NCI-H1105 treated with DMSO at 0.1 percent for 48 hours (cell line): ENCODE data around the gene ETV6.

Experiments
- DNase-seq: peaks from one replicate; lab custom pipeline; 2025; lab: John Stamatoyannopoulos, UW

ETV6 gene

DNA sequence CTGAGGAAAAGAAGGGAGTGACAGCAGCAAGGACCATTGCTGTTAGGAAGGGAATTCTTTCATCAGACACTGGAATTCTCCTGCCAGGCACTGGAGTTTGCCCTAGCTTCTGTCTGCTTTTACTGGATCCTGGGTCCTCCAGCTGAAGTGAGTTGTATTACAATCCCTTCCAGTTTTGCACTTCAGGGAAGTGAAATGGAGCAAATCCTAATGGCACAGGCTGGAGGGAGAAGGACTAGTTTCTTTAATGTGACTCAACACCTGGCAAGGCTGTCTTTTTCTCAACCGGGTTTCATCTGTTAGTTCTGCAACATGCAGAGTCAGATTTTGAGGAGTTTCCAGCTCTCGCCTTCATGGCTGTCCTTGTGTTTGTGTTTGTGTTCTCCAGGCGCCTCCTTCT lies 45.8 kb downstream of the ETV6 start:
- DNase-seq, result no peak

DNA sequence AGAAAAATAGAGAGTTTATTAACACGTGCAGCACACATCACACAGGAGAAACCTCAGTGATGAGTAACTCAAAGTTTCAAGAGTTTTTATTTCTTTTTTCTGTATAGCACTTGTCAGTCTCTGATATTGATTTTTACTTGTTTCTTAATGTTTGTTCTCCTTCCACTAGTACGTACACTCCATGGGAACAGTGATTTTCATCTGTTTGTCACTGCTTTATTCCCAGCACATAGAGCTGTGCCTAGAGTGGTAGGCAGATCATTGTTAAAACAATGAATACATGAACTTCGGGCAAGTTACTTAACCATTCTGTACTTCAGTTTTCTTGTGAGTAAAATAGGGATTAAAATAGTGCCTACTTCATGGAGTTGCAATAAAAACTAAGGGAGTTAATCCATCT lies 46.6 kb downstream of the ETV6 start:
- DNase-seq, result no peak

DNA sequence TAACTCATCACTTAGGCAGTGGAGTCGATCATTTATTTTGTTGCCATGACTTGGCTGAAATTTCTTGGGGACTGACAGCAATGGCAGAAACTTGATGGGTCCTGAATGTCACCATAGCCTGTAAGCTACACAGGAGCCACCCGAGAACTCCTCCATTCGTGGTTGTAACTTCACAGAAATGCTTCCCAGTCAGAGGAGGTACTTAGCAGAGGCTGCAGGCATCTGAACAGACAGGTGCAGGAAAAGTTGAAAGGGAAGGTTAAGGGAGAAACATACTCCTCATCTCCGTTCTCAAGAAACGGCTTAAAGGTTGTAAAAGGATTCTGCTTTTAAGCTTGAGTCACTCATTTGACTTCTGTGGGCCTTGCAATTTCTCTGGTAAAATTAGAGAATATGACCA lies 47.7 kb downstream of the ETV6 start:
- DNase-seq, result no peak

DNA sequence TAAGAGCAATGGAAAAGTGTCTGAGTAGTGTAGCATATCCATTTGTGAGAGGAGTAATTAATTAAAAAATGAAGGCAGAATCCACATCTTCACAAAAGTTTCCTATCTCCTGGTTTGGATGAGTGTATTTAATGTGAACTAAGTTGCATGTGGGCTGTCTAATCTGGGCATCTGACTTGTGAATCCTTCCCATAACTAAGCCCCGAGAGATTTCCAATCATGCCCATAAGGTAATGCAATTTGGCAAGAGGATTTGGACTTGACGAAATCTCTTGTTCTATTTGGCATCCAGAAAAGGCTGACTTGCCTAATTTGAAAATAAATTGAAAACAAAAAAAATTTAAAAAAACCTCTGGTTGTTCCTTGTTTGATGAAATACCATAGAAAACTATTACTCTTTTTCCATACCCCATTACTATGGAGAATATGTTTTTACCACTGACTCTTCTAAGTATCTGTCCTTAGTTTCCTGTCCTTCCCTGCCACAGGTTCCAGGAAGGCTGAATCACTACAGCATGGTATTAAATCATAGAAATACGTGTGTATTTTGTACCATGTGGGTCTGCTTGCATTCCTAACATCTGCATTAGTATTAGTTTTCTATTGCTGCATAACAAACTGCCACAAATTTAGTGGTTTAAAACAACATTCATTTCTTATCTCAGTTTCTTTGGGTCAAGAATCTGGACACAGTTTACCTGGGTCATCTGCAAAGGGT lies 48.4 kb downstream of the ETV6 start:
- DNase-seq, result no peak

DNA sequence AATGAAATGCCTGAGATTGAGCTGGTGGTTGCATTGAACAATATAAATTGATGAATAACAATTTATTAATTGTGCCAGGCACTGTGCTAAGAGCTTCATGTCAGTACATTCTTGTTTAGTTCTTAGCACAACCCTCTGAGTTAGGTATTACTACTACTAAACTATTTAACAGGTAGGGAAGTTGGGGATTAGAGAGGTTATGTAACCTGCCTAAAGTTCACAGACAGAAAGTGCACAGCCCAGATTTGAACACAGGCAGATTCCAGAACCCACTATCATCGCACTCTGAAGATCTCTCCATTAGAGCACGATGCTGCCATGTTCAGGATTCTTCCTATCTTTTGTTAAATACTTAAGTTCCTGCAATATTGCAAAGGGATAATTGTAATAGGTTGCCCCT lies 49.3 kb downstream of the ETV6 start:
- no peak for DNase-seq

DNA sequence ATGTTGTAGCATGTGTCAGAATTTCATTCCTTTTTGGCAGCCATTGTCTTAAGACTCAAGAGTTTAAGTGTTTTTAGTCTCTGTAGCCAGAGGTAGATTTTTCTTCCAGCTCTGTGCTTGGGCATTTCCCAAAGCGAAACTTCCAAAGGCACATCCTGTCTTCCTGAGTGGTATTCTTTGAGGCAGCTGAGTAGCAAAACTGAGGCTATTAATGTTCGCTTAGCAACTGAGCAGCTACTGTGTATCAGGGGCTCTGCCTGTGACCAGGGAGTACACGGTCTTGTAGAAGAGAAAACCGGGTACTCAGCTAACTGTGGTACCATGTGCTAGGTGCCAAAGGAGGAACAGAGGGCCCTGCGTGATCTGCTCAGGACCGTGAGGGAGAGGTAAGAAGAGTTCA lies 52.0 kb downstream of the ETV6 start:
- DNase-seq, result no peak

DNA sequence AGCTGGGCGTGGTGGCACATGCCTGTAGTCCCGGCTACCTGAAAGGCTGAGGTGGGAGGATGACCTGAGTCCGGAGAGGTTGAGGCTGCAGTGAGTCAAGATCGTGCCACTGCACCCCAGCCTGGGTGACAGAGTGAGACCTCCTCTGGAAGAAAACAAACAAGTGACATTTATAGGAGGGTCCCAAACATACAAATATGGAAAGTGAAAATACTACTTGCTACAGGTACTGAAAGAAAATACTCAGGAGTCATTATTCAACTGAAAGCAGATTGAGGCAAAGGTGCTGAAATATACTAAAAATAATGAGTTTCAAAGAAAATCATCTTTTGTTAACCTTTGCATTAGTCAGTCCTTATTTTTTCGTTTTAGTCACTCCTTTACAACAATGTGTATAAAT lies 53.5 kb downstream of the ETV6 start:
- no peak for DNase-seq

DNA sequence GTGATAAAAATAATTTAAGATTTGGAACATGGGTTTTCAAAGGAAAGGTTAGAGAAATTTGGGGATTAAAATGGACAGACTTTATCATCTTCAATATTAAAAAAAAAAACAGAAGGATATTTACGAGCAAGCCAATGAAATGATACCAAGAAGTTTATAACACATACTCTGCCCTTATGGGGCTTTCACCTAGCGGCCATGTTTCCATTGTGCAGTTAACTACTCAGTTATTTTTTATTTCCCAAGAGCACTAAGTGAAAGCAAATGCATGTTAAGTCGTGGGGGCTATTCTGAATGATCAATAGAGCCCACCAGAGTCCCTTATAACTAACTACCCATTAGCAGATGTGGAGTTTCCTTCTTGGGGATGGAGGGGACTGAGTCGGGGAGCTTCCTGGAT lies 53.9 kb downstream of the ETV6 start:
- no peak for DNase-seq

DNA sequence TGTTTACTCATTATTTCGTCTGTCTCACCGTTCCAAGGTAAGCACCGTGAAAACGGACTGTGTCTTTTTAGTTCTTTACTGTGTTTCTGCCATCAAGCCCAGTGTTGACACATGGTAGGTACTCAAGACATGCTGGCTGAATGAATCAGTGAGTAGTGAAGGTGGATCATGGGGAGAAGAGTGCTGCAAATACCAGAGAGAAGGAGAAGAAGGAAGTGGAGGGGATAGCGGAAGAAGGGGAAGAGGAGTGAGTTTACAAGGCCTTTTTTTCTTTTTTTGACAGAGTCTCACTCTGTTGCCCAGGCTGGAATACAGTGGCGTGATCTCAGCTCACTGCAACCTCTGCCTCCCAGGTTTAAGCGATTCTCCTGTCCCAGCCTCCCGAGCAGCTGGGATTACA lies 54.6 kb downstream of the ETV6 start:
- DNase-seq, result no peak

DNA sequence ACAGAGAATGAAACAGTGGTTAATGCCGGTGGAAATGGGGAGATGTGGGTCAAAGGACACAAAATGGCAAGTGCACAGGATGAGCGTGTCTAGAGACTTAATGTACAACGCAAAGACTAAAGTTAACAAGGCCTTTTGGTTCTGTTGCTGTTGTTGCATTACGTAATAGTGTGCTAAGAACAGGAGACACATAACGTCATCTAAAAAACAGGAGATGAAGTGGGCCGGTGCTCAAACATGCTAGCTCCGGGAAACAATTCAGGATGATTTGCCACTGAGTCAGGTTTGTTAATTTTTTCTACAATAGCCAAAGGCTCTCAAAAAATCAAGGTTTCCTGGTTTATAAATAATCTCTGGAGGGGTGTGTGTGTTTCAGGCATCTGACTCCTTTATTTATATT lies 55.5 kb downstream of the ETV6 start:
- DNase-seq, result no peak

DNA sequence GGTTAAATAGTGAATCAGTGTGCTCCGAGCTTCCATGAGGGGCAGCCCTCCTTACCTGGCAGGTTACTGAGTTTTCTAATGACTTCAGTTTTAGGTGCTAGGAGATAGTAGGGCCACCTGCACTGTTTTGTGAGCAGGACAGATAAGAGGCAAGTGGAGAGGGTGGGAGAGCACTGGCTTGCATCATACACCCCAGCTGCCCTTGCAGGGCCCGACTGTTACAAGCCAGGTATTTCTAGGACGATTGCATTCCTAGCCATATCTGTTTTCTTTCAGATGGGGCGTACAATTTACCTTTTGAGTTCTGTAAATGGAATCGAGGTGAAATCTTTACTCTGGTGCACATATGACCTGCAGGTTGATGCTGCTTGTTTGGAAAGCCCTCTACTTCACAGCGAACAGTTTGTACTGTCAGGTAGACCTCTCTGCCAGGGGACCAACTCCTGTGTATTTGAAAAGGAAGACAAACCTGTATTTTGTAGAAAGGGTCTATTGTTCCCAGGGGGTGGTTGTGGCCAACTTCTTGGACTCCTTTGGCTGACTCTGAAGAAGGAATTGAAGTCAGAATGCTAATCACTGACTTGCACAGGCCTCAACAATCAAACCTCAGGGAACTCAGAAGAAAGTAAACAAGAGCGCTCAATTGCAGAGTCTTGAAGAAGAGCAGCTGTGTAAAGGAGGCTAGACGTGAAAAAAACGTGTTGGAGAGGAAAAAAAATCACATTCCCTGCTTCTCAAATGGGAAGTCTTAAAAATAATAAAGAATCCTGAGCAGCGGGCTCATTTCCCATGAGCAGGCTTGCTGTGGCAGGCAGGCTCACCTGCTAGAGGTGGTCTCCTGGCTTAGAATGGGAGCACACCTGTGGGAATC lies 57.3 kb downstream of the ETV6 start:
- peak; percentile 54 for DNase-seq

DNA sequence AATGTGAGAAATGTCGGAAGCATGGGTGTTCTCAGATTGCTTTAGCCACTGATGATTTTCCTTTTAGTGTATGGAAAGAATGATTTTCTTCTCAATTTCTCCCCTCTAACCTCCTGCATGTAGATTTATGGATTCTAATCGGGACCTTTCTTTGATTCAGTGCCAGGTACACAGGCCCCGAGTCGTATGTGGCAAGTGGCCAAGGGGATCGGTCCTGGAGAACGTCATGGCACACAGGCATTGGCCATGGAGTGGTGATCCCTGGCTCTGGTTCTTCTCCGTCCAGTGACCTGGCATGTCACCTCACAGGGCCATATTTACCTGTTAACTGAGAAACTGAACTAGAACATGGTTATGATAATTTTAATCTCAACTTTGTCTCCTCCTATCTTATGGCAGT lies 58.1 kb downstream of the ETV6 start:
- DNase-seq, result peak; percentile 58

DNA sequence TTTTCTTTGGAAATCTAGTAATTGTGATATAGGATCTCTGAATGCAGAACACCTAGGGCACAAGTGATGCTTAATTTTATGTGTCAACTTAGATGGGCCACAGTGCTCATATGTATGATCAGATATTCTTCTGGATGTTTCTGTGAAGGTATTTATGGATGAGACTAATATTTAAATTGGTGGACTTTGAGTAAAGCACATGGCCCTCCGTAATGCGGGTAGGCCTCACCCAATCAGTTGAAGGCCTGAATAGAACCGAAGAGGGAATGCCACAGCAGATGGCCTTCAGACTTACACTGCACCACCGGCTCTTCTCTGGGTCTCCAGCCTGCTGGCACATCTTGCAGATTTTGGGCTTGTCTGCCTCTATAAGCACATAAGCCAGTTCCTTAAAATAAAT lies 60.0 kb downstream of the ETV6 start:
- no peak for DNase-seq

DNA sequence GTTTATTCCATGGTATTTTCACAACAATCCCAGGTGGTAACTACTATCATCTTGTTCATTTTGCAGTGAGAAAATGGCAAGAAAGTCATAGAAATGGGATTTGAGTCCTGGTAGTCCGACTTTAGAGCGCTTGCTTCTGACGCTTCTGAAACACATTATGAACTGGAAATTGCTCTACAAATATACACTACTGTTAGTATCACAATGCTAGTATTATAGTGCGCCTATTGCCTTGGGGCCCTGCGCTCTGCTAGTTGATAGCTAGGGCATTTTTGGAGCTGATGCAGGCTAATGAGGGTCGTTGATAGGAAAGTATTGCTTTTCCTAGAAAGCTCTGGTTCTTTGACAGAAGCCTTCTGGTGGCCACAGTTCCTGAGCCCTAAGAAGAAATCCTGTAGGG lies 61.0 kb downstream of the ETV6 start:
- DNase-seq, result no peak

DNA sequence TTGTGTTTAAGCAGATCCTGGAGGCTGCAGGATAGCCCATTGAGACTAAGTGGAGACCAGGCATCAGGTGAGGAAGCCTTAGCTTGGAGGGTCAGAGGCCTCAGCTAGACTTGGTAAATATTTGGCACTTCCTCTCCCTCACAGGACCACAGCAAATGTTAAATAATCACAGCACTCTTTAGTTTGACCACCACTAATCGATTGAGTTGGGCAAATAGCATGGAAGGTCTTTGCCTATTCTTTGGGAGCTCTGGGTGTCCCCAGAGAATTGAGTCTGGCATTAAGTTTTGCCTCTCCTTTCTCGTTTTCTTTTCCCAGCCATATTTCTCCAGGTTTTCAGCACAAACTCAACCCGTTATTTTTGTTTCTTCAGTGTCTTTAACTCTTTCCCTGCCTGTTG lies 61.4 kb downstream of the ETV6 start:
- DNase-seq, result no peak

DNA sequence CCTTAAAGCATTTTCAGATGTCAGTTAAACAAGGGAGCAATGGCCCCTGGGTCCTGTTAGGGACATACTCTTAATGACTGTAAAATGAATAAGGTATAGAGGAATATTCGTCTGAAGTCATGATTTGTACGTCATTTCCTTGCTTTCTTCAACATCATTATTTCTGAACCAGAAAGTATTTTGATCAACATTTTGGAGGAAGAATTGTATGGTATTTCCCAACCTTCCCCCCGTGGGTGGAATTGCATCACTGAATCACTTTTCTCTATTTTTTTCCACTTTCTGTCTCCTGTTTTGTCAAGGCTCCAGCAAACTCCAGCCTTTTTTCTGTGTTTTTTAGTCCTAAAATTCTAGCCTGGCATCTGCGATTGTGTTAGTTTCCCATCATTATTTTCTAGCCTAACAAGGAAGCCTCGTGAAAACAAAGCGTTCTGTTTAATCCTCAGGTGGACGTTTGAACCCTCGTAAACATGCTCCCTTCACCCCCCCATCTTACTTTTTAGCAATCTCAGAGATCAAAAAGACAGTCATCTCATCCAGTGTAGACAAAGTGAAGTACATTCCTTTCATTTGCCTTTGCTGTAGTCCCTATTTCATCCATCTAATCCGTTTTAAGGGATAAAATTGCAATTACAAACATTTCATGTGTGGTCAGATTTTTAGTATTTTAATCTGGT lies 62.3 kb downstream of the ETV6 start:
- DNase-seq, result no peak

DNA sequence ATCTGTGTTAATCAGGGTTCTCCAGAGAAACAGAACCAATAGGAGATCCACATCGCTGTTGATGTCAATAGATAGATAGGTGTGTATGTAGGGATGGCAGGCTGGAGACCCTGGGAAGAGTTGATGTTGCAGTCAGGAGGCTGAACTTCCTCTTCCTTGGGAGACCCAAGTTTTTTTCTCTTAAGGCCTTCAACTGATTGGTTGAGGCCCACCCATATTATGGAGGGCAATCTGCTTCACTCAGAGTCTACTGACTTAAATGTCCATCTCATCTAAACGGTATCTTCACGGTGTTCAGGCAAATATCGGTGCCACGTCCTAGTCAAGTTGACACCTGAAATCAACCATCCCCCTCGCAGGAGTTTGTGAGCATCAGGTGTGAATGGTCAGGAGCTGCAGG lies 63.0 kb downstream of the ETV6 start:
- no peak for DNase-seq

DNA sequence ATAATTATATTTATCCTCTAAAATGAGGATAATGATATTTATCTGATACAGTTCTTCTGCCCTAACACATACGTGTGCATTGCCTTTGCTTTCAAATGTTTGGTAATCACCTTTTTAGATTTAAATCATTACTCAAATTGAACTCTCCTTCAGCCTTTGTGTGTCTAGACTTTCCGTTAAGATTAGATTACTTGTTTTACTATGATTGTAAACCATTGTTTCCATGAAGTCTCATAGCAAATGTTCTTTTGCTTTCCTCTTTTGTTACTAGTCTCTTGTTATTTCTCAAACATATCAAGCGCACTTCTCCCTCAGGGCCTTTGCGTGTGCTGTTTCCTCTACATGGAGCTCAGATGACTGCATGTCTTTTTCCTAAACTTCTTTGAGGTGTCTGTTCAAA lies 63.7 kb downstream of the ETV6 start:
- no peak for DNase-seq

DNA sequence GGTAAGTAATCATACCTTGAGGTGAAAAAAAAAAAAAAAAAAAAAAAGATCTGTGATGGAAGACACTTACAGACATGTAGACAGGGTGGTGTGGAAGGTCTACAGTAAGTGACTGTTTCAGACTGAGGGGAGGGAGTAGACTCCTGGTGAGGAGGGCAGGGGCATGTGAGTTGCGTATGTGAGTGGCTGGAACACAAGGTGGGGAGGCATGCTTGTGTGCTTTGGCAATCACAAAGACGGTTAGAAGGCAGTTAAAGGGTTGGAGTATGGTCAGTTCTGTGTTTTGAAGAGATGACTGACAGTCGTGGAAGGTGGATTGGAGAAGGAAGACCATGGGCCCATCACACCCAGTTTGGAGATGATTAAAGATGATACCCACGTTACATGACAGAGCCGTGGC lies 65.2 kb downstream of the ETV6 start:
- no peak for DNase-seq

DNA sequence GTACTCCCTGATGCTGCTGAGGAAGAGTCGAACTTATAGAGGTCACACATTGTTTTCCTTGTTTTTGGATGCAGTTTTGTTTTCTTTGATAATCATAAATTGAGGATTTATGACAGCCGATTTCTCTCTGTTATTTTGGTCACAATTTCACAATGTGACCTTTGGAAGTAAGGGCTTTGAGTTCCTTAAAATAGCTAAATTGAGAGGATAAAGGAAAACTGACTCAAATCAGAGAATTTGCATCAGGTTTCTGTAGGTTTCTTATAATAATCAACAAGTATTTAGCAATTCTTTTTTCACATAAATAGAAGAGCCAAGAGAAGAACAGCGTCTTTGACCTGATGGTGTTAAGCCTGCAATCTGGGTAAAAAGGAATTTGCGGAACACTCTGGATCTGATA lies 66.1 kb downstream of the ETV6 start:
- DNase-seq, result no peak

DNA sequence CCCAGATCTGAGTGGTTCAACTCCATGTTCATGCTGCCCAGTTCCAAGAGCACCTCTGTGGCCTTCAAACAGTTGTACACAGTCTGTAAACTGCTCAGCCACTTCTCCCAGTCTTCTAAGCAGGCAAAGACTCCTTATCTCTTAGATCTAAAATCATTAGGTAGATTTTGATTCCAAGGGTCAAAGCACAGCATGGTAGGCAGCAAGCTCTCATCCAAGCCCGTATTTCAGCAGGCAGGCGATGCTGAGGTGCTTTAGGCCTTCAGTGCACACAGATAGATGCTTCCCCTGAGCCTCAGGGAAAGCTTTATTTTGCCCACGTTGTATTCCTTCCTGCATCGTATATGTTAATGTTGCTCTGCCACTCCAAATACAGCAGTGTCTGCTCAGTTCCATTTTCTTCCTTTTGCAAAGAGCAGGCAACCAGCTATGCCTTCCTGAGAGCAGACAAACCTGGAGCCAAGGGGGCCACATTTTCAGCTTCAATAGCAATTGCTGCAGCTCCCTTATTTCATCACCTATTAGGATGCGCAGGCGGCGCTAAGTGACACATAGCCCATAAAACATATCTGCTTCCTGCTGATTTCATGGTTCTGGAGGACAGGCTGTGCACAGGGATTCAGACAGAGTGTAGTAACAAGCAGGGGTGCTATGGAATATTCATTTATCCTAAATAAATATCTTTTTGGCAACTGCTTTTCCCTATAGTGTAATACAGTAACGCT lies 67.5 kb downstream of the ETV6 start:
- DNase-seq, result no peak

DNA sequence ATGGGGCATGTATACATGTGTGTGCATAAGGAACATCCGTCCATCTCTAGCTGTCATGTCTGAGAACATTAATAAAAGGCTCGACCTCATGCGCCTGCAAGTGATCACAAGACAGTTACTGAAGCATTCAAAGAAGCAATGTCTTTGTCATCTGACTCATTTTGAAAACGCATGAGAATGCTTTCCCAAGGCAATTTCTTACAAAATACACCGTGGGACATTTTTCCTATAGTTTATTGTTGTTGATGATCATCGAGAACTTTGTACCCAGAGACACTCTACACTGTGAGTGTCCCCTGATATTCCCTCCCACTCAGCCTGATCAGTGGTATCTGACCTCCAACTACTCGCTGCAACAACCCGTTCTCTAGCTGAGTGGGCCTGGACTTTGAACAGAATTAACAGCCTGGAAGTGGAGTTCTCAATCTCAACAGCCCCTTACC lies 68.1 kb downstream of the ETV6 start:
- DNase-seq, result no peak
